Gastroesophageal sphincter (tissue), 4 donors: ENCODE results near the gene PMF1. TPM values are rescaled to one million over a fixed set of nuclear protein-coding genes. Genes with fewer than 3 reads are reported as not detected.

Experiments
- ATAC-seq: fragments of 150-250 bp; one replicate; pipeline ENCODE4 v1.9.1; 2016; ENCODE audit warnings: mild to moderate bottlenecking, moderate library complexity
- H3K27ac ChIP-seq, 4 donors: fragments of 200-600 bp; sonication (generic) in 3 of 4; 1 replicate in 3 of 4; 2 replicates in 1 of 4; pipeline ENCODE4 v1.5.1; 2016 to 2019
- H3K27me3 ChIP-seq: fragments of 200-600 bp; sonication (generic); one replicate; pipeline ENCODE4 v1.5.1; 2019
- H3K36me3 ChIP-seq, 2 donors: fragments of 200-600 bp; sonication (generic); one replicate each; pipeline ENCODE4 v1.5.1; 2019; ENCODE audit warnings: control low read depth in 1 of 2
- H3K4me1 ChIP-seq, 3 donors: fragments of 200-600 bp; sonication (generic); 1 replicate in 2 of 3; 2 replicates in 1 of 3; pipeline ENCODE4 v1.5.1; 2016 to 2019; ENCODE audit warnings: control low read depth in 2 of 3
- H3K4me3 ChIP-seq, 2 donors: fragments of 200-600 bp; sonication (generic); one replicate each; pipeline ENCODE4 v1.5.1; 2019; ENCODE audit warnings: mild to moderate bottlenecking in 1 of 2, moderate library complexity in 1 of 2
- H3K9me3 ChIP-seq, 3 donors: fragments of 200-600 bp; sonication (generic); one replicate each; pipeline ENCODE4 v1.5.1; 2017 to 2019; ENCODE audit warnings: control low read depth in 2 of 3
- EP300 ChIP-seq: sonication (generic); formaldehyde crosslinking; IDR thresholded peaks from one replicate; pipeline ENCODE4 v1.6.1; 2017; ENCODE audit warnings: antibody characterized with exemption, mild to moderate bottlenecking
- POLR2A ChIP-seq, 2 donors: fragments of 450-650 bp; IDR thresholded peaks; one replicate each; pipeline ENCODE4 v1.6.1; 2017; ENCODE audit warnings: antibody characterized with exemption in 2 of 2, mild to moderate bottlenecking in 2 of 2, moderate library complexity in 1 of 2
- POLR2AphosphoS5 ChIP-seq: sonication (generic); formaldehyde crosslinking; IDR thresholded peaks from one replicate; pipeline ENCODE4 v1.6.1; 2017; ENCODE audit warnings: antibody characterized with exemption
- WGBS, 2 donors: methylation state at CpG; one replicate each; pipeline ENCODE4 v1.1.5; 2018; ENCODE audit warnings: low coverage in 1 of 2; 5-methylcytosine and 5-hydroxymethylcytosine counted together
- total RNA-seq, 4 donors: library from RNA; depleted of rRNA; stranded (reverse); fragments of >200 nt; gene quantifications; one replicate each; pipeline ENCODE4 v1.1.0, GENCODE V29; 2016
- TF ChIP-seq, protein P1 (sequence below), 4 experiments: fragments of 200-600 bp in 2 of 4; fragments of 450-650 bp in 2 of 4; sonication (generic) in 1 of 4; IDR thresholded peaks; one replicate each; pipeline ENCODE4 v1.5.1; 2017 to 2019; ENCODE audit warnings: antibody characterized with exemption in 4 of 4, mild to moderate bottlenecking in 2 of 4, moderate library complexity in 2 of 4

Gene PMF1
- total RNA-seq, 4 donors from 2014 or later: 49.3 to 58.9 (median 51.8) TPM

- Histone ChIP-seq H3K4me1 (peaks cover 0 to 14% (median 9%) of the 10 kb centered on the region in 3 donors), H3K4me3 (no peak overlapping the region), H3K27me3 (peaks cover 29% of the 10 kb centered on the region), H3K36me3 (peaks cover 0 to 73% of the 10 kb centered on the region in 2 donors), H3K27ac (no peak overlapping the region), H3K9me3 (no peaks in the 10 kb centered on the region)
- no peak for TF ChIP-seq EP300
- no peak for TF ChIP-seq POLR2AphosphoS5
- TF ChIP-seq POLR2A (IDR thresholded peaks at IDR 0.05): no peak
- TF ChIP-seq, protein P1, sequence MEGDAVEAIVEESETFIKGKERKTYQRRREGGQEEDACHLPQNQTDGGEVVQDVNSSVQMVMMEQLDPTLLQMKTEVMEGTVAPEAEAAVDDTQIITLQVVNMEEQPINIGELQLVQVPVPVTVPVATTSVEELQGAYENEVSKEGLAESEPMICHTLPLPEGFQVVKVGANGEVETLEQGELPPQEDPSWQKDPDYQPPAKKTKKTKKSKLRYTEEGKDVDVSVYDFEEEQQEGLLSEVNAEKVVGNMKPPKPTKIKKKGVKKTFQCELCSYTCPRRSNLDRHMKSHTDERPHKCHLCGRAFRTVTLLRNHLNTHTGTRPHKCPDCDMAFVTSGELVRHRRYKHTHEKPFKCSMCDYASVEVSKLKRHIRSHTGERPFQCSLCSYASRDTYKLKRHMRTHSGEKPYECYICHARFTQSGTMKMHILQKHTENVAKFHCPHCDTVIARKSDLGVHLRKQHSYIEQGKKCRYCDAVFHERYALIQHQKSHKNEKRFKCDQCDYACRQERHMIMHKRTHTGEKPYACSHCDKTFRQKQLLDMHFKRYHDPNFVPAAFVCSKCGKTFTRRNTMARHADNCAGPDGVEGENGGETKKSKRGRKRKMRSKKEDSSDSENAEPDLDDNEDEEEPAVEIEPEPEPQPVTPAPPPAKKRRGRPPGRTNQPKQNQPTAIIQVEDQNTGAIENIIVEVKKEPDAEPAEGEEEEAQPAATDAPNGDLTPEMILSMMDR (IDR thresholded peaks at IDR 0.05): no peak
- ATAC-seq: no peak
- WGBS, 2 donors: 70% methylated on average over 2 of the region's 15 CpGs; no CpG with 5 or more reads in 1 of the 2 donors
These were observed 28.6 kb downstream of the PMF1 start for GRCh38 chr1:156241311-156241811.

- Histone ChIP-seq H3K27ac (no peak within 1 kb of the TSS), H3K36me3 (peaks cover 0 to 67% of the 10 kb centered on the region in 2 donors), H3K27me3 (peaks cover 34% of the 10 kb centered on the region), H3K9me3 (no peaks in the 10 kb centered on the region), H3K4me1 (peaks cover 0 to 20% (median 10%) of the 10 kb centered on the region in 3 donors), H3K4me3 (no peak within 1 kb of the TSS)
- TF ChIP-seq POLR2A (IDR thresholded peaks at IDR 0.05): no peak
- TF ChIP-seq EP300: no peak
- no peak for TF ChIP-seq POLR2AphosphoS5
- TF ChIP-seq, protein P1 (IDR thresholded peaks at IDR 0.05): no peak
- no CpG with 5 or more reads among the region's 14 CpGs for WGBS, 2 donors
- no peak for ATAC-seq
These were observed 29.1 kb downstream of the PMF1 start, which contains the start of gene BGLAP for GRCh38 chr1:156241926-156242325. Gene BGLAP, plus strand, starts transcription at chr1:156242184. Its CDS starts 48 bp downstream, at chr1:156242232.

- H3K27ac ChIP-seq: no peak overlapping the region
- TF ChIP-seq POLR2A (IDR thresholded peaks at IDR 0.05) (no peak), POLR2AphosphoS5 (no peak), EP300 (no peak)
- TF ChIP-seq, protein P1 (IDR thresholded peaks at IDR 0.05): no peak
- no peaks in the 10 kb centered on the region for H3K9me3 ChIP-seq
- no CpG with 5 or more reads among the region's 10 CpGs for WGBS, 2 donors
- H3K4me3 ChIP-seq: no peak overlapping the region
- peaks cover 0 to 59% of the 10 kb centered on the region in 2 donors for H3K36me3 ChIP-seq
- ATAC-seq: no peak
- peaks cover 37% of the 10 kb centered on the region for H3K27me3 ChIP-seq
- peaks cover 0 to 28% (median 18%) of the 10 kb centered on the region in 3 donors for H3K4me1 ChIP-seq
These were observed 29.9 kb downstream of the PMF1 start for GRCh38 chr1:156242738-156243137.

DNA sequence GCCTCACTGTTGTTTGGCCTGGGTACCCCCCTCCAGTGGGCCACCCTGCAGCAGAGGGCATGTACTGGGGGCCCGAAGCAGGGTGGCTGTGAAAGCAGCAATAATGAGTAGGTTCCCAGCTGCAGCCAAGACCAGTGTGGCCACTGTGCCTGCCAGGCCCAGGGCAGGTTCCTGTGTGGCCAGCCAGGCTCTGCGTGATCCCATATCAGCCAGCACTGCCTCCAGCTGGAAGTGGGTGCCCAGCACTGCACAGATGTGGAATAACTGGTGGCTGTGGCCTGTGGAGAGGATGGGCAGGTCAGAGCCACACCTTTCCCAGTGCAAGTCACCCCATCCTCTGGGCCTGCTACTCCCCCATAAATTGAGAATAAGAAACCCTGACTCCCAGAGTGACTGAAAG, 31.3 kb downstream of the PMF1 start:
- Histone ChIP-seq H3K27me3 (peaks cover 37% of the 10 kb centered on the region), H3K4me3 (no peak overlapping the region), H3K36me3 (peaks cover 0 to 48% of the 10 kb centered on the region in 2 donors), H3K9me3 (no peaks in the 10 kb centered on the region), H3K4me1 (peaks cover 0 to 35% (median 20%) of the 10 kb centered on the region in 3 donors), H3K27ac (no peak overlapping the region)
- no peak for ATAC-seq
- WGBS, 2 donors: no CpG with 5 or more reads among the region's 2 CpGs
- TF ChIP-seq EP300 (no peak), POLR2A (IDR thresholded peaks at IDR 0.05) (no peak), POLR2AphosphoS5 (no peak)
- TF ChIP-seq, protein P1 (IDR thresholded peaks at IDR 0.05): no peak

- Histone ChIP-seq H3K9me3 (no peaks in the 10 kb centered on the region), H3K4me3 (no peak overlapping the region), H3K27me3 (peaks cover 37% of the 10 kb centered on the region), H3K4me1 (peaks cover 0 to 35% (median 20%) of the 10 kb centered on the region in 3 donors), H3K36me3 (peaks cover 0 to 48% of the 10 kb centered on the region in 2 donors), H3K27ac (no peak overlapping the region)
- 92% methylated on average over 2 of the region's 17 CpGs; no CpG with 5 or more reads in 1 of the 2 donors for WGBS, 2 donors
- TF ChIP-seq POLR2AphosphoS5 (no peak), EP300 (no peak), POLR2A (IDR thresholded peaks at IDR 0.05) (no peak)
- TF ChIP-seq, protein P1 (IDR thresholded peaks at IDR 0.05): no peak
- no peak for ATAC-seq
These were observed 31.9 kb downstream of the PMF1 start for GRCh38 chr1:156244712-156245111.
